HG03066 (cell line): ENCODE results near the gene SUCLA2.
"Not testable (repeated sequence)": the region's sequence is repeated elsewhere in the genome, so short reads cannot be mapped to it uniquely, and the experiment has no call there.

ENCODE experiments used
- ATAC-seq: cut with Tn5 transposase; IDR thresholded peaks from one replicate; pipeline ENCODE4 v1.9.1; 2021; ENCODE audit warnings: low read depth; ENCODE audit not compliant: unreplicated experiment

SUCLA2 gene

GRCh38 chr13:48001114-48001881, at the start of gene SUCLA2:
TSS of gene SUCLA2 (minus strand) at chr13:48001273. CDS start at chr13:48001269, 4 bp downstream.
- ATAC-seq = peak; percentile 97

- no peak for ATAC-seq
Observed at GRCh38 chr13:48050550-48050949, 49.5 kb upstream of the SUCLA2 start.

DNA sequence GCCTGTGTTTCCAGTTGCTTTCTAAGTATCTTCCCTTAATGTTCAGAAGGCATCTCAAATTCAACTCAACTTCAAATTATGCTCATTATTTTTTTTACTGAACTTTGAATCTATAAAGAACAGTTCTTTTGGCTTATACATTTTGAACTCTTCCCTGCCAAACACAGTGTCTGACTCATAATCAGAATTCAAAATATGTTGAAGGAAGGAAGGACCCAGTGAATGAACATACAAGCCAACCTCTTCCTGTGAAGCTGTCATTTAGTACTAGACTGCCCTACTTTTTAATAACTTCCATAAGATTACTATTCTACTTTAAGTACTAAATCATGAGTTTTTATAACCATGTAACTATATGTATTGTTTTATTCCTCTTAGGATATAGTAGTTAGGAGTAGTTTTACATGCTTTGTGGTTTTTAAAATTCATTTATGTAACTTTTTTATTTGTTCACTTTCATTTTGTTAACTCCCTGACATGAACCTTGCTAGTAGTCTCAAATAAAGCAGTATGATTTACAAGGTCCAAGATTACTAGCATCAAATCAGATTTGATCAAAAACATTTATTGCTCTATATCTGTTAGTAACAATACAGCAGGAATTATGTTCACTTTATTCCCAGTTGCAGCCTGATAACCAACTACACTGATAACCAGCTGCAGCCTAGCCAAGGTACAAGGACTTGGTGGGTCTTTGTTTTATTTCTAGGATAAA, 42.9 kb upstream of the SUCLA2 start:
- no peak for ATAC-seq

- ATAC-seq = no peak
Observed at GRCh38 chr13:48042894-48043293, 41.8 kb upstream of the SUCLA2 start.

DNA sequence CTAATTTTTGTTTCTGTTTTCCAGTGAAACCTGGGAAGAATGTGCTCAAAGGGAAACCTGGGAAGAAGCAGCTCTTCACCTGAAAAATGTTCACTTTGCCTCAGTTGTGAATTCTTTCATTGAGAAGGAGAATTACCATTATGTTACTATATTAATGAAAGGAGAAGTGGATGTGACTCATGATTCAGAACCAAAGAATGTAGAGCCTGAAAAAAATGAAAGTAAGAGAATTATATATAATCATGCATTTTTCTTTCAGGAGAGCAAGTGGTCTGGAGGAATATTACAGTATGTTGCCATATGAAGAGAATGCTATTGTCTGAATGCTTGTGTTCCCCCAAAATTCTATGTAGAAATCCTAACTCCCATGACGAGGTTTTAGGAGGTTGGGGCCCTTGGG, 39.8 kb upstream of the SUCLA2 start:
- no peak for ATAC-seq

GRCh38 chr13:48040049-48040448, 39.0 kb upstream of the SUCLA2 start:
- no peak for ATAC-seq

- ATAC-seq = no peak
Observed at GRCh38 chr13:48038761-48039160, 37.7 kb upstream of the SUCLA2 start.

DNA sequence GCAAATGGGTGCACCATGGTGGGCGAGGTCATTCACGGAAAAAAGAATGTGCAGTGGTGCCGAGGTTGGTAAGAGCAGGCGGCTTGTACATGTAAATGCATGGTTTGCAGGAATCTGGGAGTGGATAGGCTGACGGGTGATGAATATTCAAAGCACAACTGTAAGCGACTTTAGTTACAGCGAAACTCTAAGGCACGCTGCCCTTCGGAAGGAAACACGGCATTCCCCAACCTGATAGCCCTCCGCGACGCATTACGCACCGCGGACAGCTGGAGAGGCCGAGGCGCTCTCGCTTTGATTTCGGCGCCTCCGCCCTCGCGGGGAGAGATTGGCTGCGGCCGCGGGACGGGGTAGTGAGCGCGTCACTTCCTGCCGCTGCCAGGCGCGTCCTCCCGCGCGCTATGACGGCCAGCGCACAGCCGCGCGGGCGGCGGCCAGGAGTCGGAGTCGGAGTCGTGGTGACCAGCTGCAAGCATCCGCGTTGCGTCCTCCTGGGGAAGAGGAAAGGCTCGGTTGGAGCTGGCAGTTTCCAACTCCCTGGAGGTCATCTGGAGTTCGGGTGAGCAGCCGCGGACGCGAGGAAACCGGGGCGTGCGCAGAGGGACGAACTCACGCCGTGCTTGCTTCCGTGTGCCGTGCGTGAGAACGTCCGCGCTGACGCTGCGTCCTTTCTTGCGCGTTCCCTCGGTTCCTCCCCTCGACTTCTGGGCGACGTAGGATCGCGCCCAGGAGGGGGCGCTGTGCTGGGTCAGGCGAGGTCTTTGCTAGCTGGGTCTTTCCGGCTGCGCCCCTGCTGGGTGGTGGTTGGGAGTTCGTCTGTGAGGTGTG, 36.5 kb upstream of the SUCLA2 start, which contains the start of gene NUDT15:
NUDT15 (plus strand) TSS at position 381 of the 828 bp plus-strand sequence; CDS start at position 402, 21 bp downstream.
- ATAC-seq = peak; percentile 93

DNA sequence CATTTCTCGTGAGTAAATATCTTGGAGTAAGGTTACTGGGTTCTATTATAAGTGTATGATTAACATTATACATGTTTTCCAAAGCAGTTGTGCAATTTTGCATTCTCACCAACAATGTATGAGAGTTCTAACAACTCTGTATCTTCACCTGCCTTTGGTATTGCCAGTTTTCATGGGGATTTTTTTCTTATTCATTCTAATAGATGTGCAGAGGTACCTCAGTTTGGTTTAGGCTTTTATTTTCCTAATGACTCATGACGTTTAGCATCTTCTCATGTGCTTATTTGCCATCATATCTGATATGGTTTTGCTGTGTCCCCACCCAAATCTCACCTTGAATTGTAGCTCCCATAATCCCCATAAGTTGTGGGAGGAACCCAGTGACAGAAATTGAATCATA, 28.8 kb upstream of the SUCLA2 start:
- no peak for ATAC-seq

GRCh38 chr13:48028066-48028465, 27.0 kb upstream of the SUCLA2 start:
- no peak for ATAC-seq

DNA sequence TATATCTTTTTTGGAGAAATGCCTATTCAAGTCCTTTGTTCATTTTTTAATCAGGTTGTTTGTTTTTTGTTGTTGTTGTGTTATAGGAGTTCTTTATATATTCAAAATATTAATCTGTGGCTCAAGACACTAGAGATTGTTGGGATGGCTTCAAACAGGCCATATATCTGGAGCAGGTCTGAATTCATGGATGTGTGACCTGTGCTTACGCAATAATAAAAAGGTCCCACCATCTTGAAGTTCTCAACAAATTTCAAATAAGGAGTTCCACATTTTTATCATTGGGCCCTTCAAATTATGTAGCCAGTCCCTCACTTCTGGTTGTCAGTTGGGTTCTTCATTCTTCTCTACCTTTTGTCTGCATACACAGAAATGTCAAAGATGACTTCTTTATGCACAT, 18.7 kb upstream of the SUCLA2 start:
- no peak for ATAC-seq

GRCh38 chr13:48018637-48019036, 17.6 kb upstream of the SUCLA2 start:
- no peak for ATAC-seq

DNA sequence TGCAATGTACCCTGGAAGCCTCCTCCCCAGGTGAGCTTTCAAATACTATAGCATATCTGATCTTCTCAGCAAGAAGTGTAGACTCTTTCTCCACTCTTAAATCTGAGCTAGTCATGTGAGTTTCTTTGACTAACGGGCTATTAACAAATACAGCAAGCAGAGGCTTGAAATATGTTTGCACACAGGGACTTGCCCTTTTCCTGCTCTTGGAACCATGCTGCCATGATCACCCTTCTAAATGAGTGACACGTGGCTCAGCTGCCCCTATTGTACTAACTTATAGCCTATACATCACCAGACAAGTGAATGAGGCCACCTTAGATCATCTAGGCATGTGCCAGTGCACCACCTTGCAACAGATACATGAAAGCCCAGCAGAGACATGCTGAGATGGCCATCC, 13.3 kb upstream of the SUCLA2 start:
- ATAC-seq = no peak

GRCh38 chr13:48012668-48013067, 11.6 kb upstream of the SUCLA2 start:
- ATAC-seq = no peak

DNA sequence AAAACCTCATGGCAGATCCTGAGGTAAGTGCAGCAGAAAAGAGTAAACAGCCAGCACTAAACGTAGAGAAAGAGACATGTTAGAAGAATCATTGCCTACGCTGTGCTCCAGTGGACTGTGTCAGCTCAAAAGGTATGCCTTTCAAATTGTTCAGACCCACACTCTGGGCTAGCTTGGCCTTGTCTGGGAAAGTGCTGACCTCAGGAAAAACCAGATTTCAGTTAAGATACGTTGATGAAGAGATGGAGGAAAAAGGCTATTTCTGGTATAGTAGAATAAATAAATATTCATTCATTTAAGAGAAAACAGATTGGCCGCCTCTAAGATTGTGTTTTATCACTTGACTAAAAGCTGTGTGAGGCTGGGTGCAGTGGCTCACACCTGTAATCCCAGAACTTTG, 9.6 kb upstream of the SUCLA2 start:
- no peak for ATAC-seq

DNA sequence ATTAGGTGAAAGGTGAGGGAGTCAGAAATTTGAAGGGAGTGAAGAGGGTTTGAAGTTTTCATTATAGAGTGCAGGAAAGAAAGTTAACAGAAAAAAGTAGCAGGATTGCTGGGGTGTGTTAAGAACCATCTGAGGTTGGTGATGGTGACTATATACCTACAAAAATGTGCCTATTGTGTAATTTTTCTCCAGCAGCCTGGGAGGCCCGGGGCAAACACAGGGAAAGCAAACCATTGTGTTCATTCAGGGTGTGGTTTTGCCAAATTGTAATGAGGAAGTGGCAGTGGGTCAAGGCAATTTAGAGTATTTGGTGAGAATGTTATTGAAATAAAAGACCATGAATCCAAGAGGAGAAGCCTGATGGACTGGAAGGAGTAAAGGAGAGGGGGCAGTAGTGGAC, 8.2 kb upstream of the SUCLA2 start:
- no peak for ATAC-seq

GRCh38 chr13:48006396-48006795, 5.3 kb upstream of the SUCLA2 start:
- no peak for ATAC-seq

DNA sequence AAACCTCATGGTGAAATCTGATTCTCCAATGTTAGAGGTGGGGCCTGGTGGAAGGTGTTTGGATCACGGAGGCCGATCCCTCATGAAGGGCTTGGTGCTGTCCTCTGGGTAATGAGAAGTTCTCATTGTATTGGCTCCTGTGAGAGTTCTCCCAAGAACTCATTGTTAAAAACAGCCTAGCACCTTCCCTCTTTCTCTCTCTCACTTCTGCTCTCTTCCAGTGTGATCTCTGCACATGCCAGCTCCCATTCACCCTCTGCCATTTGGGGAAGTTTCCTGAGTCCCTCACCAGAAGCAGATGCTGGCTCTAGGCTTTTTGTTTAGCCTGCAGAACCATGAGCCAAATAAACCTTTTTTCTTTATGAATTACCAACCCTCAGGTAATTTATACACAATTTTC, 3.1 kb upstream of the SUCLA2 start:
- ATAC-seq = no peak

GRCh38 chr13:48001999-48002398, 926 bp upstream of the SUCLA2 start:
- ATAC-seq = not testable (repeated sequence)

- ATAC-seq = peak; percentile 36
Observed at GRCh38 chr13:48000559-48001113, 437 bp downstream of the SUCLA2 start.

GRCh38 chr13:47999973-48000372, 1.1 kb downstream of the SUCLA2 start:
- no peak for ATAC-seq
